Melanocyte of skin (primary cell): ENCODE measurements around the gene C3orf18. TPM values are rescaled to one million over a fixed set of nuclear protein-coding genes. Genes with fewer than 3 reads are reported as not detected.

Experiments
- total RNA-seq, 2 donors: library from RNA; depleted of rRNA; stranded (reverse); fragments of >200 nt; gene quantifications; 2 replicates each; pipeline ENCODE4 v1.2.3, GENCODE V29; 2012

The C3orf18 gene
- total RNA-seq, result 10 to 100 TPM in 1 of 2 donors, 1 to 10 TPM in 1; 7.7 to 14.8 TPM

DNA sequence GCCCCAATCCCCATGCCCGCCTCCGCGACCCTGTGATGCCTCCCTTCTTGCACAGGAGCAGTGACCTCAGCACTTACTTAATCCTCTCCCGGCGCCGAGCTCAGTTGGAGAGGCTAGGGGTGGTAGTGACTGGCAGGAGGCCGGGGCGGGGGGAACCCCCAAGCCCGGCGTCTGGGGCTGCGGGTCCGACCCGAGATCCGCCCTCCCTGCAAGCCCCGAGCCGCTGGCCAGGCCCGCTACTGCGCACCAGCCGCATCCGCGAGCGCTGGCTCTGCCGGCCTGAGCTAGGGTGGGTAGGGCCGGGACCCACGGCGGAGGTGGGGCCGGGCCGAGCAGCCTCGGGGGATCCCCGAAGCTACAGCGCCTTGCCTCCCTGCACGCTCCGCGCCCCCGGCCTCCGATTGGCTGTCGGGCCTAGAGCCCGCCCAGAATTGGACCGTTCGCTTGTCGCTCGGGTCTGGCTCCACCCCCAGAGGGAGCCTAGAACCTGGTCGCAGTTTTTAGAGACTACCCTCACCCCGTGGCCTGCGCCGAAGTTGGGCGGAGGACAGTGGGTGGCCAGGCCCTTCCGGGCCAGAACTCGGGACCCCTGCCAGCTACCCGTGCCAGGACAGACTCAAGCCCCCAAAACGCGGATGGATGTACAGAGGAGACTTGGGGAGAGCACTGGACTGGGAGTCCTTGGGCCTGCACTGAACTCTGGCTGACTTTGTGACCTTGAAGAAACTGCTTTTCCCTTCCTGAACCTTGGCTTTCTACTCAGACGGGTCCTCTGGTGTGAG, at the start of gene C3orf18:
Gene C3orf18, minus strand, starts transcription at position 362 of the 782 bp plus-strand sequence. CDS start 2,048 bp downstream, outside the sequence.

DNA sequence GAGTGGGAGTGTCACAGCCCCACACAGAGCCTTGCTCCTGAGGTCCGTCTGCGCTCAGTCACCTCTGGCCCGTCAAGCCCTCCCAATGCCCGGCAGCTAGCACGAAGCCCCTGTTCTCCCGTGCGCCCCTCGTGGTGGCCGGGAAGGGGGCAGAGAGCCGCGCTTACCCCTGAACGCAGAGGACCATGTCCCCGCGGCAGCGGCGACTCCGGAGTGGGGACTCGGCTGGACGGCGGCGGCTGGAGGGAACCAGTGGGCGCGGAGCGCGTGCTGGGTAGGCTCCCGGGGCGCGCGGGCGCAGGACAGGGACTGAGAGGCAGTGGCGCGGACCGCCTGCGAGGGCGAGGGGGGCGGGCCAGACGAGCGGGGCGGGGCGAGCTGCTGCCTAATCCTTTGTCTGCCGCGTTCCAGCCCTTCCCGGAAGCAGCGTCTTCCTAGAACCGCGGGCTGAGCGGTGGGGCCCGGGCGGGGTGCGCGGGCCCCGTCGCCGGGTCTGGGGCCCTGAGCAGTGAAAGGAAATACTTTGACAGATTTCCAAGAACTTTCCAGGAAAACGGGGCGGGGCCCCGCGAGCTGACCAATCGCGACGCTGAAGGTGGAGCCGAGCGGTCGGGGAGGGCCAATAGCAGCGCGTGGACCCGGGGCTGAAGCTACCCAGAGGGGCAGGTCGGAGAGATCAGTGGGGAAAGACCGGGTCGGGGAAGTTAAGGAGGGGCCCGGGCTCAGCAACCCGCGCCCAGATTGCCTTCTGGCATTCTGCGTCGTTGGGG, 44.1 kb upstream of the C3orf18 start, which contains the start of gene CISH:
Gene CISH, minus strand, starts transcription at position 311 of the 770 bp plus-strand sequence. Its CDS starts 124 bp downstream, at position 187.

DNA sequence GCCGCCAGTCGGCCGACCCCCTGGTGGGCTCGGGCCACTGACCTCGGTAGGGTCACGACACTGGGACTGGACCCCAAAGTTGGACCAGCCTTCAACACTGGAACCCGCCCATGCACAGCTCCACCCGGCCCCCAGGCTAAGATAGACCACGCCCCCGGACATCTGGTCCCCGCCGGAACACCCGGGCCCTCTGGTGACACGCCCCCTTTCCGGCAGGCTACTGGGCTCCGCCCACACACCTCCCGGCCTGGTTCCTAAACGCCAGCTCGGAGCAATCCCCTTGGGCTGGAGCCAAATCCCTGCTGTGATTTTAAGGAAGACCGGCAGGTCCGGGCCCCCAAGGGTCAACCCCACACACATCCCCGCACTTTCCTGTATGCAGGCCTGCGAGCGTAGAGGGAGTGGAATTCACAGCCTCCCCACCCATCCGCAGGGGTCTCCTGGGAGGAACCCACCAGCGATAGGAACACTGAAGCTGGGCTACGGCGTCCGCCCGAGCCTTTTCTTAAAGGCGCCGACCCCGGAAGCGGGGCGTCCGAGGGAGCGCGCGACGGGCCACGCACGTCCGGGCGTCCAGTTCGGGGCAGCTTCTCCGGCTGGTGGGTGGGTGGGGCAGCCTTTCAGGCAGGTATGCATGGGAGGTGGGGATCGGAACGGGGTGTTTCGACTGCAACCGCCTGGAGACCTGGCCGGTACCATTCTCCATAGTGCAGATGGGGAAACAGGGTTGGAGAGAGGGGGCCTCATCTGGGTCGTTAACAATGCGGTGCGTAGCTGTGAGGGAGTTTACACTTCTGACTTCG, 1.6 kb upstream of the C3orf18 start, which contains the start of gene HEMK1:
Gene HEMK1, plus strand, starts transcription at position 576 of the 803 bp plus-strand sequence. CDS start 1,583 bp downstream, outside the sequence.

Other genes starting within 250 kb of the C3orf18 start
- 10 to 100 TPM; 47.1 to 53.6 TPM for gene HYAL2, start 245.0 kb downstream of the C3orf18 start, total RNA-seq
- 10 to 100 TPM; 19.3 to 24.1 TPM for gene TUSC2, start 239.5 kb downstream of the C3orf18 start, total RNA-seq
- 10 to 100 TPM; 21.3 to 31.0 TPM for gene RASSF1, start 226.9 kb downstream of the C3orf18 start, total RNA-seq
- gene ZMYND10, start 222.0 kb downstream of the C3orf18 start, total RNA-seq, result under 1 TPM; 0.67 to 0.69 TPM
- 10 to 100 TPM; 24.0 to 24.1 TPM for gene NPRL2, start 217.0 kb downstream of the C3orf18 start, total RNA-seq
- gene CYB561D2, start 216.9 kb downstream of the C3orf18 start, total RNA-seq, result 10 to 100 TPM; 16.5 to 31.6 TPM
- gene TMEM115, start 208.2 kb downstream of the C3orf18 start, total RNA-seq, result 10 to 100 TPM; 54.0 to 72.9 TPM
- not detected for gene CACNA2D2, start 64.1 kb downstream of the C3orf18 start, total RNA-seq
- 1 to 10 TPM; 6.0 to 6.2 TPM for gene HEMK1, start 1.8 kb upstream of the C3orf18 start, total RNA-seq
- gene CISH, start 44.0 kb upstream of the C3orf18 start, total RNA-seq, result under 1 TPM; 0.34 to 0.67 TPM
- gene MAPKAPK3, start 49.4 kb upstream of the C3orf18 start, total RNA-seq, result 10 to 100 TPM; 47.1 to 66.9 TPM
- under 1 TPM in 1 of 2 donors, not detected in 1; under 0.01 TPM for gene DOCK3, start 107.2 kb upstream of the C3orf18 start, total RNA-seq